OCI-LY3 (cell line): ENCODE measurements around the gene PRKX.
"Not testable (repeated sequence)": the region's sequence is repeated elsewhere in the genome, so short reads cannot be mapped to it uniquely, and the experiment has no call there.

ENCODE experiments used
- H2AFZ ChIP-seq: fragments of 200-600, 300-600 bp; shearing (Covaris generic); 2 replicates; pipeline ENCODE4 v1.6.0; 2014; ENCODE audit warnings: antibody characterized with exemption, low read depth, low read length
- H3K27ac ChIP-seq: fragments of 200-600, 300-600 bp; sonication (generic); 2 replicates; pipeline ENCODE4 v1.5.1; 2014; ENCODE audit warnings: mild to moderate bottlenecking, low read length, moderate library complexity, mixed read lengths
- H3K27me3 ChIP-seq: fragments of 200-600, 300-600 bp; sonication (generic); 2 replicates; pipeline ENCODE4 v1.6.1; 2014; ENCODE audit warnings: low read depth, low read length, mixed read lengths
- H3K36me3 ChIP-seq: fragments of 200-600, 300-600 bp; sonication (generic); replicated peaks from 2 replicates; pipeline ENCODE3; 2014; ENCODE audit warnings: low read depth, low read length, mixed read lengths
- H3K4me1 ChIP-seq: fragments of 300-600, 200-600 bp; sonication (generic); 2 replicates; pipeline ENCODE4 v1.6.1; 2014; ENCODE audit warnings: low read length, mixed read lengths
- H3K4me2 ChIP-seq: fragments of 200-600, 300-600 bp; sonication (generic); 2 replicates; pipeline ENCODE4 v1.6.1; 2014; ENCODE audit warnings: low read length, mixed read lengths
- H3K4me3 ChIP-seq: fragments of 300-600, 200-600 bp; sonication (generic); 2 replicates; pipeline ENCODE4 v1.5.1; 2014; ENCODE audit warnings: antibody characterized with exemption, mild to moderate bottlenecking, low read length, moderate library complexity
- H3K79me2 ChIP-seq: fragments of 300-600, 200-600 bp; shearing (Covaris generic); 2 replicates; pipeline ENCODE4 v1.6.1; 2014; ENCODE audit warnings: mild to moderate bottlenecking, low read length, mixed read lengths
- H3K9ac ChIP-seq: fragments of 300-600, 200-600 bp; shearing (Covaris generic); 2 replicates; pipeline ENCODE4 v1.6.0; 2014; ENCODE audit warnings: mild to moderate bottlenecking, low read length, moderate library complexity
- H3K9me3 ChIP-seq: fragments of 200-600, 300-600 bp; shearing (Covaris generic); 2 replicates; pipeline ENCODE4 v1.6.1; 2014; ENCODE audit warnings: low read length, mixed read lengths; ENCODE audit not compliant: insufficient read depth
- H4K20me1 ChIP-seq: fragments of 200-600, 300-600 bp; sonication (generic); 2 replicates; pipeline ENCODE4 v1.6.1; 2016; ENCODE audit warnings: low read length, mixed read lengths; ENCODE audit not compliant: insufficient read depth
- EZH2phosphoT487 ChIP-seq: fragments of 200-600 bp; shearing (Covaris generic); IDR thresholded peaks from 2 replicates; pipeline ENCODE4 v1.6.1; 2018; ENCODE audit warnings: antibody characterized with exemption, mixed run types, low read depth
- TF ChIP-seq, protein P1 (sequence below): fragments of 200-600, 300-600 bp; sonication (generic); IDR thresholded peaks from 2 replicates; pipeline ENCODE4 v1.5.1; 2014; ENCODE audit warnings: antibody characterized with exemption, low read length, low read depth

The PRKX gene

DNA sequence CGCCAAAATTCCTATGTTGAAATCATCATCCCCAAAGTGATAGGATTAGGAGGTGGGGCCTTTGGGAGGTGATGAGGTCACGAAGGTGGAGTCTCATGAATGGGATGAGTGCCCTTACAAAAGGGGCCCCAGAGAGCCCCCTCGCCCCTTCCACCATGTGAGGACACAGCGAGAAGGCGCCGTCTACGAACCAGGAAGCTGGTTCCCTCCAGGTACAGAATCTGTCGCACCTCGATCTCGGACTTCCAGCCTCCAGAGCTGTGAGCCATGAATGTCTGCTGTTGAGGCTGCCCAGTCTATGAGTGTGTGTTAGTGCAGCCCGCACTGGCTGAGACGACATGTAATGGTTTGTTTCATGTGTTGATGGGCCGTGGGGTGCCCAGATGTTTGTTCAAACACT lies 60.3 kb downstream of the PRKX start:
- no peak overlapping the region for H3K27ac ChIP-seq
- TF ChIP-seq, protein P1, sequence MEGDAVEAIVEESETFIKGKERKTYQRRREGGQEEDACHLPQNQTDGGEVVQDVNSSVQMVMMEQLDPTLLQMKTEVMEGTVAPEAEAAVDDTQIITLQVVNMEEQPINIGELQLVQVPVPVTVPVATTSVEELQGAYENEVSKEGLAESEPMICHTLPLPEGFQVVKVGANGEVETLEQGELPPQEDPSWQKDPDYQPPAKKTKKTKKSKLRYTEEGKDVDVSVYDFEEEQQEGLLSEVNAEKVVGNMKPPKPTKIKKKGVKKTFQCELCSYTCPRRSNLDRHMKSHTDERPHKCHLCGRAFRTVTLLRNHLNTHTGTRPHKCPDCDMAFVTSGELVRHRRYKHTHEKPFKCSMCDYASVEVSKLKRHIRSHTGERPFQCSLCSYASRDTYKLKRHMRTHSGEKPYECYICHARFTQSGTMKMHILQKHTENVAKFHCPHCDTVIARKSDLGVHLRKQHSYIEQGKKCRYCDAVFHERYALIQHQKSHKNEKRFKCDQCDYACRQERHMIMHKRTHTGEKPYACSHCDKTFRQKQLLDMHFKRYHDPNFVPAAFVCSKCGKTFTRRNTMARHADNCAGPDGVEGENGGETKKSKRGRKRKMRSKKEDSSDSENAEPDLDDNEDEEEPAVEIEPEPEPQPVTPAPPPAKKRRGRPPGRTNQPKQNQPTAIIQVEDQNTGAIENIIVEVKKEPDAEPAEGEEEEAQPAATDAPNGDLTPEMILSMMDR = no peak
- no peak for TF ChIP-seq EZH2phosphoT487
- no peak overlapping the region for H3K4me2 ChIP-seq
- H3K36me3 ChIP-seq = no peaks in the 10 kb centered on the region
- H3K9me3 ChIP-seq = no peaks in the 10 kb centered on the region
- H2AFZ ChIP-seq = no peak overlapping the region
- H3K4me1 ChIP-seq = no peaks in the 10 kb centered on the region
- H3K4me3 ChIP-seq = no peak overlapping the region
- H3K27me3 ChIP-seq = no peaks in the 10 kb centered on the region
- no peaks in the 10 kb centered on the region for H4K20me1 ChIP-seq
- no peak overlapping the region for H3K9ac ChIP-seq
- H3K79me2 ChIP-seq = no peaks in the 10 kb centered on the region

DNA sequence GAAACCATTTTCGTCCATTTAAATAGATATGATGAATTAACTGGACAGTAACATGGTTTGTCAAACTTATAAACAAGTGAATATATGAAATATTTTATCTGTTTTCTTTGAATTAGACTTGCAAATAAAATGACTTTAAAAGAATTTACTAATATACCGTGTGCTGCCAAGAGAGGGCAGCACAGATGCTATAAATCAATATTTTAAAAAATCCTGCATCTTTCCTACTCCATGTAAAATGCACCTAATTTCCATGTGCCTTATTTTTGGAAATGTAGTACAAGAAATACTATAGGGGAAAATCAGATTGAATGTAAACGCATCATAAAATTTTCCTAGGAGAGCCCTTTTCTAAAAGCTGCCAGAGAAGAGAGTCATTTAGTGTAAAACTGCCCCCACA lies 62.2 kb downstream of the PRKX start:
- H3K9me3 ChIP-seq = no peaks in the 10 kb centered on the region
- no peaks in the 10 kb centered on the region for H3K79me2 ChIP-seq
- peaks cover 3% of the 10 kb centered on the region for H3K36me3 ChIP-seq
- H3K4me3 ChIP-seq = no peak overlapping the region
- H2AFZ ChIP-seq = no peak overlapping the region
- H3K27ac ChIP-seq = no peak overlapping the region
- H3K9ac ChIP-seq = no peak overlapping the region
- no peaks in the 10 kb centered on the region for H4K20me1 ChIP-seq
- no peaks in the 10 kb centered on the region for H3K27me3 ChIP-seq
- TF ChIP-seq, protein P1 = peak; percentile 56
- TF ChIP-seq EZH2phosphoT487 = no peak
- H3K4me2 ChIP-seq = no peak overlapping the region
- no peaks in the 10 kb centered on the region for H3K4me1 ChIP-seq

DNA sequence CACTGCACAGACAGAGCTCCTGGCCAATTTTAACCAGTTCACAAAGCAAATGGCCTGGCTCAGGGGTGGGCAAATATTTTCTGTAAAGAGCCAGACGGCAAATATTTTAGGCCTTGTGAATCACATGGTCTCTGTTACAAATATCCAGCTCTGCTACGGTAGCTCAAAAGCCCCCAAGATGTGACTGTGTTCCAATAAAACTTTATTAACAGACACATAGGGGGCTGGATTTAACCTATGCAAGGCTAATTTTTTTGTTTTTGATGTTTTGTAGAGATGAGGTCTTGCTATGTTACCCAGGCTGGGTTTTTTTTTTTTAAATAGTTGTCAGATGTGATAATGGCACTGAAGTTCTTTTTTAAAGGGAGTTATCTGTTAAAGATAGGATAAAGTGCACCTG lies 65.4 kb downstream of the PRKX start:
- Histone ChIP-seq H3K36me3 (peaks cover 3% of the 10 kb centered on the region), H3K4me3 (no peak overlapping the region), H3K9me3 (no peaks in the 10 kb centered on the region), H3K27ac (no peak overlapping the region), H2AFZ (no peak overlapping the region), H3K4me2 (no peak overlapping the region), H3K27me3 (no peaks in the 10 kb centered on the region), H4K20me1 (no peaks in the 10 kb centered on the region), H3K79me2 (no peaks in the 10 kb centered on the region), H3K4me1 (no peaks in the 10 kb centered on the region), H3K9ac (no peak overlapping the region)
- TF ChIP-seq, protein P1 = no peak
- no peak for TF ChIP-seq EZH2phosphoT487

DNA sequence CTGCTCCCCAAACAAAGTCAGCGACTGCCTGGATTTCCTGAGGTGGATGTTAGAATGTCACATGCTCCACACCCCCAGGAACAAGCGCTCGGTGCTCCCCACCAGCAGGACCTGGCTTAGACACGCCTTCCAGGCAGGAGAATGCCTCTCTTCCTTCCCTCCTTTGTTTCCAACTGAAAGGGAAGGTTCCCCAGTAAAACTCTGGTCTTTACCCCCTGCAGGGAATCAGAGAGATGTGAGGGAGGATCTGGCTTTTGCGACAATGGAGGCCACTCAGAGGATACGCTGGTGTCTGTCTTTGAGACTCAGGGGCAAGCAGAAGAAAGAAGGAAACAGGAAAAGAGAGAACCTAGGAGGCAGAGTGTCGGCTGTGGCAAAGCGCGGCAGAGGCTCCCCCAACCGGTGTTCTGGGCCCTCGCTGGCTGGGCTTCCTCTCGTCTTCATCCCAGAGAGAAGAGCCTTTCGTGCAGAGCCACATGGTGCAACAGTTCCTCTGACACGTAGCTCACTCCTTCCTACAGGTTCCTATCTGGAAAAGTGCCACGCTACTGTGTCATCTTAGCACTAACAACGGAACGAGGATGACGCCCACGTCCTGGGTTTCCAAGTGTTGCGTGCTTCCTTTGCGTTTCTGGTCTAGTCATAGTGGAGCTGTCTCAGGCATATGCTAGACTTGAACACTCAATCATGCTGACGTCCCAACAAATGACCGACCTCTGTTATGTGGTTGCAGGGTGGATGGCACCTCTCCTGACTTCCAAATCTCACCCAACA lies 73.4 kb downstream of the PRKX start:
- not testable (repeated sequence) for H3K36me3 ChIP-seq, H3K79me2 ChIP-seq, H3K9me3 ChIP-seq, H3K27ac ChIP-seq, H4K20me1 ChIP-seq, H3K4me3 ChIP-seq, H3K27me3 ChIP-seq, H3K4me2 ChIP-seq, H3K4me1 ChIP-seq, H2AFZ ChIP-seq, H3K9ac ChIP-seq
